ENCODE measurements around the gene SYCP3. TPM values are rescaled to one million over a fixed set of nuclear protein-coding genes. Genes with fewer than 3 reads are reported as not detected.
A peak's percentile ranks its signal among the peaks of the same experiment; 100 is the strongest.

SYCP3 gene
- total RNA-seq, 1 donor from 2014 or later: not detected

GRCh38 chr12:101761350-101761749, 22.1 kb upstream of the SYCP3 start:
- Histone ChIP-seq H3K36me3 (peaks cover 6 to 17% of the 10 kb centered on the region in 2 donors), H3K9me3 (no peaks in the 10 kb centered on the region), H3K27me3 (no peaks in the 10 kb centered on the region), H3K4me3 (no peak overlapping the region), H3K27ac (no peak overlapping the region), H3K4me1 (no peaks in the 10 kb centered on the region)
- TF ChIP-seq CTCF (IDR thresholded peaks at IDR 0.05): no peak
- no peak for DNase-seq (ENCODE audit: low spot score in 2 of 2)
- intact Hi-C loops (cut with DNase I): loop anchor here (5.0 kb wide), 1 partner anchor 354 kb away; the partner anchor contains the start of gene ARL1

GRCh38 chr12:101759396-101760047, 20.3 kb upstream of the SYCP3 start:
- no peaks in the 10 kb centered on the region for H3K4me1 ChIP-seq
- no peaks in the 10 kb centered on the region for H3K27me3 ChIP-seq
- peaks cover 8 to 11% of the 10 kb centered on the region in 2 donors for H3K36me3 ChIP-seq
- intact Hi-C loops (cut with DNase I): loop anchor here (5.0 kb wide), 1 partner anchor 352 kb away; the partner anchor contains the start of gene ARL1
- no peaks in the 10 kb centered on the region for H3K9me3 ChIP-seq
- H3K27ac ChIP-seq: no peak overlapping the region
- no peak overlapping the region for H3K4me3 ChIP-seq
- no peak for DNase-seq (ENCODE audit: low spot score in 2 of 2)
- TF ChIP-seq CTCF (IDR thresholded peaks at IDR 0.05): peak; percentile 14 to 61 (median 60)

- Histone ChIP-seq H3K27me3 (no peaks in the 10 kb centered on the region), H3K4me3 (no peak overlapping the region), H3K4me1 (no peaks in the 10 kb centered on the region), H3K36me3 (peaks cover 26 to 72% of the 10 kb centered on the region in 2 donors), H3K9me3 (no peaks in the 10 kb centered on the region), H3K27ac (no peak overlapping the region)
- no peak for TF ChIP-seq CTCF (IDR thresholded peaks at IDR 0.05)
- intact Hi-C loops (cut with DNase I): no loop called here
- DNase-seq (ENCODE audit: low spot score in 2 of 2): no peak
Measured at GRCh38 chr12:101750152-101750551, 10.9 kb upstream of the SYCP3 start.

GRCh38 chr12:101749657-101750056, 10.4 kb upstream of the SYCP3 start:
- Histone ChIP-seq H3K9me3 (no peaks in the 10 kb centered on the region), H3K4me3 (no peak overlapping the region), H3K27me3 (no peaks in the 10 kb centered on the region), H3K4me1 (no peaks in the 10 kb centered on the region), H3K36me3 (peaks cover 24 to 77% of the 10 kb centered on the region in 2 donors), H3K27ac (no peak overlapping the region)
- DNase-seq (ENCODE audit: low spot score in 2 of 2): no peak
- intact Hi-C loops (cut with DNase I): loop anchor here (5.0 kb wide), 1 partner anchor 177 kb away; no protein-coding TSS in a partner anchor
- TF ChIP-seq CTCF (IDR thresholded peaks at IDR 0.05): no peak

GRCh38 chr12:101748907-101749306, 9.6 kb upstream of the SYCP3 start:
- Histone ChIP-seq H3K27me3 (no peaks in the 10 kb centered on the region), H3K27ac (no peak overlapping the region), H3K36me3 (peaks cover 28 to 83% of the 10 kb centered on the region in 2 donors), H3K4me1 (no peaks in the 10 kb centered on the region), H3K4me3 (no peak overlapping the region), H3K9me3 (no peaks in the 10 kb centered on the region)
- TF ChIP-seq CTCF (IDR thresholded peaks at IDR 0.05): no peak
- intact Hi-C loops (cut with DNase I): loop anchor here (5.0 kb wide), 1 partner anchor 177 kb away; no protein-coding TSS in a partner anchor
- DNase-seq (ENCODE audit: low spot score in 2 of 2): no peak

All from ascending aorta (tissue), 2 donors.